Activated naive CD4-positive, alpha-beta T cell treated with anti-CD3 and anti-CD28 coated beads, Interleukin-2, amount 50 U/mL, for 16 hours (primary cell): ENCODE measurements around the gene DIAPH2.

Experiments
- DNase-seq: peaks from one replicate; pipeline ENCODE4 v3.0.0-alpha.2; 2020

The DIAPH2 gene

GRCh38 chrX:97522307-97522706 is 837.7 kb downstream of the DIAPH2 start:
- no peak for DNase-seq

- DNase-seq = no peak
Observed at GRCh38 chrX:97524340-97524739, 839.7 kb downstream of the DIAPH2 start.

- no peak for DNase-seq
Observed at GRCh38 chrX:97524997-97525396, 840.4 kb downstream of the DIAPH2 start.

- DNase-seq = no peak
Observed at GRCh38 chrX:97525981-97526380, 841.3 kb downstream of the DIAPH2 start.

- no peak for DNase-seq
Observed at GRCh38 chrX:97527725-97528124, 843.1 kb downstream of the DIAPH2 start.

GRCh38 chrX:97529536-97530200 is 845.0 kb downstream of the DIAPH2 start:
- DNase-seq = no peak

GRCh38 chrX:97531825-97532224 is 847.2 kb downstream of the DIAPH2 start:
- DNase-seq = no peak

- no peak for DNase-seq
Observed at GRCh38 chrX:97538745-97539144, 854.1 kb downstream of the DIAPH2 start.

- DNase-seq = no peak
Observed at GRCh38 chrX:97539970-97540519, 855.4 kb downstream of the DIAPH2 start.

GRCh38 chrX:97547877-97548578 is 863.4 kb downstream of the DIAPH2 start:
- no peak for DNase-seq

- no peak for DNase-seq
Observed at GRCh38 chrX:97551821-97552220, 867.2 kb downstream of the DIAPH2 start.

GRCh38 chrX:97553833-97554232 is 869.2 kb downstream of the DIAPH2 start:
- DNase-seq = no peak

- DNase-seq = no peak
Observed at GRCh38 chrX:97556359-97556758, 871.7 kb downstream of the DIAPH2 start.

GRCh38 chrX:97563531-97564133 is 879.0 kb downstream of the DIAPH2 start:
- DNase-seq = peak; percentile 33

- no peak for DNase-seq
Observed at GRCh38 chrX:97564496-97564895, 879.9 kb downstream of the DIAPH2 start.

- DNase-seq = no peak
Observed at GRCh38 chrX:97587171-97587570, 902.5 kb downstream of the DIAPH2 start.

- no peak for DNase-seq
Observed at GRCh38 chrX:97594646-97595224, 910.1 kb downstream of the DIAPH2 start.

GRCh38 chrX:97597954-97598353 is 913.3 kb downstream of the DIAPH2 start:
- DNase-seq = no peak

- no peak for DNase-seq
Observed at GRCh38 chrX:97602465-97603258, 918.0 kb downstream of the DIAPH2 start.

GRCh38 chrX:97605271-97605670 is 920.6 kb downstream of the DIAPH2 start:
- no peak for DNase-seq

- DNase-seq = no peak
Observed at GRCh38 chrX:97609357-97609756, 924.7 kb downstream of the DIAPH2 start.

- DNase-seq = no peak
Observed at GRCh38 chrX:97609938-97610337, 925.3 kb downstream of the DIAPH2 start.
